Ovary (tissue), 3 donors: ENCODE measurements around the gene TYW1.
"Not testable (repeated sequence)": the region's sequence is repeated elsewhere in the genome, so short reads cannot be mapped to it uniquely, and the experiment has no call there.

ENCODE experiments used
- POLR2A ChIP-seq: fragments of 450-650 bp; IDR thresholded peaks from one replicate; pipeline ENCODE4 v1.6.1; 2017; ENCODE audit warnings: antibody characterized with exemption, mild to moderate bottlenecking, moderate library complexity
- TF ChIP-seq, protein P1 (sequence below), 3 donors: fragments of 450-650 bp in 2 of 3; fragments of 200-600 bp in 1 of 3; IDR thresholded peaks; one replicate each; pipeline versions ENCODE4 v1.5.1 to v1.8.0; 2016 to 2022; ENCODE audit warnings: antibody characterized with exemption in 3 of 3, mild to moderate bottlenecking in 1 of 3
- donor health status: DM: no; HTN: no; CAD: no.

DNA sequence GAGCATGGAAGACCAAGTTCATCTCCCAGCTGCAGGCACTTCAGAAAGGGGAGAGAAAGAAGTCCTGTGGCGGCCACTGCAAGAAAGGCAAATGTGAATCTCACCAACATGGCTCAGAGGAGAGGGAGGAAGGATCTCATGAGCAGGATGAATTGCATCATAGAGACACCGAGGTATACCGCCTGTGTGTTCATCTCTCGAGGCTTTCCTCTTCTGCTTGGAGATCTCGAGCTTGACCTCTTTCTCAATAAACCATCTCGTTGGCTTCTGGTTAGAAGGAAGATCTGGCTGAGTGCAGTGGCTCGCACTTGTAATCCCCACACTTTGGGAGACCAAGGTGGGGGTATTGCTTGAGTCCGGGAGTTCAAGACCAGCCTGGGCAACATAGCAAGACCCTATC is 21.3 kb downstream of the TYW1 start:
- TF ChIP-seq, protein P1, sequence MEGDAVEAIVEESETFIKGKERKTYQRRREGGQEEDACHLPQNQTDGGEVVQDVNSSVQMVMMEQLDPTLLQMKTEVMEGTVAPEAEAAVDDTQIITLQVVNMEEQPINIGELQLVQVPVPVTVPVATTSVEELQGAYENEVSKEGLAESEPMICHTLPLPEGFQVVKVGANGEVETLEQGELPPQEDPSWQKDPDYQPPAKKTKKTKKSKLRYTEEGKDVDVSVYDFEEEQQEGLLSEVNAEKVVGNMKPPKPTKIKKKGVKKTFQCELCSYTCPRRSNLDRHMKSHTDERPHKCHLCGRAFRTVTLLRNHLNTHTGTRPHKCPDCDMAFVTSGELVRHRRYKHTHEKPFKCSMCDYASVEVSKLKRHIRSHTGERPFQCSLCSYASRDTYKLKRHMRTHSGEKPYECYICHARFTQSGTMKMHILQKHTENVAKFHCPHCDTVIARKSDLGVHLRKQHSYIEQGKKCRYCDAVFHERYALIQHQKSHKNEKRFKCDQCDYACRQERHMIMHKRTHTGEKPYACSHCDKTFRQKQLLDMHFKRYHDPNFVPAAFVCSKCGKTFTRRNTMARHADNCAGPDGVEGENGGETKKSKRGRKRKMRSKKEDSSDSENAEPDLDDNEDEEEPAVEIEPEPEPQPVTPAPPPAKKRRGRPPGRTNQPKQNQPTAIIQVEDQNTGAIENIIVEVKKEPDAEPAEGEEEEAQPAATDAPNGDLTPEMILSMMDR (IDR thresholded peaks at IDR 0.05): not testable (repeated sequence)
- TF ChIP-seq POLR2A: not testable (repeated sequence)
